HEK293T (cell line): ENCODE data around the gene NMD3.

Experiments used
- BHLHE40 ChIP-seq: fragments of 450-650 bp; IDR thresholded peaks from 2 replicates; pipeline ENCODE4 v1.6.1; 2016; ENCODE audit warnings: mild to moderate bottlenecking, moderate library complexity, borderline replicate concordance
- ELF4 ChIP-seq: fragments of 450-650 bp; IDR thresholded peaks from 2 replicates; pipeline ENCODE4 v1.6.1; 2017; ENCODE audit warnings: antibody characterized with exemption
- FOXK2 ChIP-seq: fragments of 450-650 bp; IDR thresholded peaks from 2 replicates; pipeline ENCODE4 v1.6.1; 2016; ENCODE audit warnings: mild to moderate bottlenecking
- HDGF ChIP-seq: fragments of 450-650 bp; IDR thresholded peaks from 2 replicates; pipeline ENCODE4 v1.6.1; 2017; ENCODE audit warnings: antibody characterized with exemption, borderline replicate concordance
- L3MBTL2 ChIP-seq: fragments of 450-650 bp; conservative IDR thresholded peaks from 2 replicates; pipeline ENCODE4 v1.6.1; 2016; ENCODE audit warnings: mild to moderate bottlenecking
- LEF1 ChIP-seq: fragments of 450-650 bp; IDR thresholded peaks from 2 replicates; pipeline ENCODE4 v1.6.1; 2017; ENCODE audit warnings: mild to moderate bottlenecking, borderline replicate concordance
- NFRKB ChIP-seq: fragments of 450-650 bp; IDR thresholded peaks from 2 replicates; pipeline ENCODE4 v1.6.1; 2016; ENCODE audit warnings: mild to moderate bottlenecking, moderate library complexity
- PKNOX1 ChIP-seq: fragments of 450-650 bp; IDR thresholded peaks from 2 replicates; pipeline ENCODE4 v1.6.1; 2016
- SP1 ChIP-seq: fragments of 450-650 bp; IDR thresholded peaks from 2 replicates; pipeline ENCODE4 v1.6.1; 2017
- SUZ12 ChIP-seq: fragments of 450-650 bp; IDR thresholded peaks from 2 replicates; pipeline ENCODE4 v1.6.1; 2016; ENCODE audit warnings: mild to moderate bottlenecking

DNA sequence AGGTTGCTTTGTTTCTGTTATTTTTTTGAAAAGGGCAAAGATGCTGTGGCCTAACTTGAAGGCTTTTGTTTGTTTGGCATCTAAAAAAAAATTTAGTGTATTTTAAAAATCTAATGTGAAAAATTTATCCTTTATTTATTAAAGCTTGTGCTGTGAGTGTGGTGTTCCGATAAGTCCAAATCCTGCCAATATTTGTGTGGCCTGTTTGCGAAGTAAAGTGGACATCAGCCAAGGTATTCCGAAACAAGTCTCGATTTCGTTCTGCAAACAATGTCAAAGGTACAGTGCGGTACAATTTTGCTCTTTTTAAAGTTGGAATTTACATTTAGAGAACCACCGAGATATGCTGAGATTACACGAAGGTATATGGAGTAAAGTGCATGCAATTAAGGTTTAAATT, 3.7 kb downstream of the NMD3 start:
- TF ChIP-seq NFRKB = no peak
- TF ChIP-seq FOXK2 = no peak
- no peak for TF ChIP-seq SUZ12
- no peak for TF ChIP-seq SP1
- TF ChIP-seq LEF1 = no peak
- TF ChIP-seq HDGF = no peak
- no peak for TF ChIP-seq BHLHE40
- TF ChIP-seq PKNOX1 = no peak
- TF ChIP-seq ELF4 = no peak
- TF ChIP-seq L3MBTL2 = no peak
